HepG2 (cell line): ENCODE measurements around the gene TRIM37. TPM values are rescaled to one million over a fixed set of nuclear protein-coding genes. Genes with fewer than 3 reads are reported as not detected.
"Not testable (repeated sequence)": the region's sequence is repeated elsewhere in the genome, so short reads cannot be mapped to it uniquely, and the experiment has no call there.

Experiments
- ATAC-seq: fragments of 200-7000 bp; cut with Tn5 transposase; 3 replicates; pipeline ENCODE4 v1.9.1; 2020; ENCODE audit warnings: mild to moderate bottlenecking, moderate library complexity
- BruUV-seq: library from RNA; stranded (reverse); fragments of 400-500 nt; replicated peaks from 2 replicates; lab custom pipeline; 2021; lab: Mats Ljungman, UMichigan
- CTCF ChIA-PET: fragments of 300-600 bp; formaldehyde crosslinking; extraction: SDS; loops from one replicate; lab custom pipeline; 2021; ENCODE audit warnings: low total read pairs, inconsistent platforms, low intra/inter-chr PET ratio; lab: Yijun Ruan, JAX
- POLR2A ChIA-PET: fragments of 350-600 bp; sonication (Branson Sonifier 250); formaldehyde crosslinking; loops from one replicate; lab custom pipeline; 2020; ENCODE audit warnings: antibody characterized with exemption, inconsistent platforms; lab: Yijun Ruan, JAX
- DNase-seq: peaks from one replicate; pipeline ENCODE4 v3.0.0-alpha.2; 2015; ENCODE audit warnings: low spot score
- FAIRE-seq: peaks from 3 replicates; lab custom pipeline; 2011; peaks lifted over from hg19 to GRCh38; lab: Jason Lieb, UNC
- H2AFZ ChIP-seq: one replicate; pipeline ENCODE4 v1.6.1; 2011; ENCODE audit warnings: low read length, inconsistent platforms
- H3K27ac ChIP-seq: fragments of 300-600 bp; 3 replicates; pipeline ENCODE4 v1.8.0; 2011; ENCODE audit warnings: mixed run types, mild to moderate bottlenecking, mixed read lengths, low read length, inconsistent platforms; ENCODE audit not compliant: insufficient read depth; ENCODE audit errors: extremely low read length
- H3K27me3 ChIP-seq, 2 experiments: fragments of 200-600 bp in 1 of 2; 2 replicates in 1 of 2; 3 replicates in 1 of 2; pipeline versions ENCODE4 v1.6.0 to v1.8.0; 2011; ENCODE audit warnings: low read length in 2 of 2, mild to moderate bottlenecking in 2 of 2, moderate library complexity in 2 of 2, inconsistent platforms in 1 of 2; ENCODE audit not compliant: insufficient read depth in 2 of 2, control insufficient read depth in 1 of 2
- H3K36me3 ChIP-seq, 2 experiments: fragments of 200-600 bp in 1 of 2; replicated peaks in 1 of 2; 2 replicates in 1 of 2; 3 replicates in 1 of 2; pipeline versions ENCODE4 v1.5.1 to v1.8.0; 2011; ENCODE audit warnings: low read length in 2 of 2, inconsistent platforms in 1 of 2; ENCODE audit not compliant: insufficient read depth in 2 of 2, control insufficient read depth in 1 of 2
- H3K4me1 ChIP-seq: 2 replicates; pipeline ENCODE4 v1.5.1; 2012; ENCODE audit warnings: low read length, inconsistent platforms; ENCODE audit not compliant: insufficient read depth
- H3K4me2 ChIP-seq: 2 replicates; pipeline ENCODE4 v1.6.0; 2011; ENCODE audit warnings: low read depth, low read length, inconsistent platforms
- H3K4me3 ChIP-seq, 3 experiments: fragments of 200-600 bp in 1 of 3; sonication (generic), shearing (Covaris generic) in 1 of 3; replicated peaks in 1 of 3; 2 replicates each; pipeline ENCODE4 v1.5.1; 2011 to 2016; ENCODE audit warnings: low read length in 3 of 3, inconsistent platforms in 2 of 3, low read depth in 2 of 3, mild to moderate bottlenecking in 2 of 3, control low read depth in 1 of 3, mixed read lengths in 1 of 3; ENCODE audit not compliant: insufficient read depth in 1 of 3
- H3K79me2 ChIP-seq: one replicate; pipeline ENCODE4 v1.6.1; 2011; ENCODE audit warnings: low read length, inconsistent platforms; ENCODE audit not compliant: insufficient read depth
- H3K9ac ChIP-seq: 2 replicates; pipeline ENCODE4 v1.6.0; 2011; ENCODE audit warnings: mild to moderate bottlenecking, low read depth, low read length, inconsistent platforms; ENCODE audit not compliant: insufficient read depth
- H3K9me3 ChIP-seq: 2 replicates; pipeline ENCODE4 v1.5.1; 2012; ENCODE audit warnings: mild to moderate bottlenecking, low read length
- H4K20me1 ChIP-seq: 2 replicates; pipeline ENCODE4 v1.6.0; 2011; ENCODE audit warnings: inconsistent platforms, mild to moderate bottlenecking, low read length, moderate library complexity; ENCODE audit not compliant: insufficient read depth
- FOSL1 ChIP-seq: sonication (generic); formaldehyde crosslinking; IDR thresholded peaks from 2 replicates; pipeline ENCODE4 v1.9.0; 2021; ENCODE audit warnings: missing genetic modification reagents, borderline replicate concordance
- FOSL2 ChIP-seq: sonication (generic); formaldehyde crosslinking; IDR thresholded peaks from 2 replicates; pipeline ENCODE4 v1.4.0; 2020; ENCODE audit warnings: missing genetic modification reagents
- JUND ChIP-seq: sonication (generic); formaldehyde crosslinking; IDR thresholded peaks from 2 replicates; pipeline ENCODE4 v1.8.0; 2022; ENCODE audit warnings: mild to moderate bottlenecking, missing genetic modification reagents
- ZMYM2 ChIP-seq: sonication (generic); formaldehyde crosslinking; IDR thresholded peaks from 2 replicates; pipeline ENCODE4 v1.8.0; 2022; ENCODE audit warnings: mild to moderate bottlenecking, missing genetic modification reagents
- ZMYM3 ChIP-seq: sonication (generic); formaldehyde crosslinking; IDR thresholded peaks from 2 replicates; pipeline ENCODE4 v1.5.1; 2020; ENCODE audit warnings: mild to moderate bottlenecking, missing genetic modification reagents
- ZNF770 ChIP-seq: sonication (generic); formaldehyde crosslinking; IDR thresholded peaks from 2 replicates; pipeline ENCODE4 v1.5.0; 2020; ENCODE audit warnings: mild to moderate bottlenecking, missing genetic modification reagents
- WGBS: methylation state at CpG from one replicate; pipeline ENCODE4 v1.1.6; 2017; ENCODE audit warnings: low lambda C conversion rate; 5-methylcytosine and 5-hydroxymethylcytosine counted together
- in situ Hi-C: cut with HindIII; loops from 2 replicates; pipeline ENCODE4 v1.10.0; 2017; ENCODE audit warnings: low pct_unique_long_range_greater_than_20kb; ENCODE audit not compliant: extremely low pct_ligation_motif_present
- intact Hi-C: fragments of 100-400 bp; cut with micrococcal nuclease; formaldehyde crosslinking; loops from one replicate; pipeline ENCODE4 v1.10.0; 2022; ENCODE audit not compliant: unreplicated experiment
- polyA plus RNA-seq, 8 experiments: library from polyadenylated mRNA; depleted of rRNA in 3 of 8; stranded (reverse) in 7 of 8; unstranded in 1 of 8; fragments of >200 nt; fragmentation: Illumina TruSeq in 4 of 8; extraction: Trizol in 4 of 8; gene quantifications; 2 replicates each; pipeline versions ENCODE4 v1.2.1 to v1.2.3, GENCODE V29; 2011 to 2016; ENCODE audit warnings: low read depth in 4 of 8, missing spikeins in 1 of 8, mixed read lengths in 1 of 8; ENCODE audit not compliant: insufficient read depth in 1 of 8
- total RNA-seq, 5 experiments: library from RNA; depleted of rRNA; stranded (reverse); fragments of >200 nt; fragmentation: Illumina TruSeq; extraction: Trizol; gene quantifications; 2 replicates each; pipeline ENCODE4 v1.2.3, GENCODE V29; 2016; ENCODE audit warnings: low read depth in 1 of 5
- TF ChIP-seq, protein P1 (sequence below): sonication (generic); formaldehyde crosslinking; IDR thresholded peaks from 2 replicates; pipeline ENCODE4 v1.4.0; 2020; ENCODE audit warnings: missing genetic modification reagents

The TRIM37 gene
- total and polyA plus RNA-seq, 2 of the 13 experiments (the other 11 are each of a cell fraction or from before 2014, with no cell fraction given) = 12.4 to 39.1 TPM

DNA sequence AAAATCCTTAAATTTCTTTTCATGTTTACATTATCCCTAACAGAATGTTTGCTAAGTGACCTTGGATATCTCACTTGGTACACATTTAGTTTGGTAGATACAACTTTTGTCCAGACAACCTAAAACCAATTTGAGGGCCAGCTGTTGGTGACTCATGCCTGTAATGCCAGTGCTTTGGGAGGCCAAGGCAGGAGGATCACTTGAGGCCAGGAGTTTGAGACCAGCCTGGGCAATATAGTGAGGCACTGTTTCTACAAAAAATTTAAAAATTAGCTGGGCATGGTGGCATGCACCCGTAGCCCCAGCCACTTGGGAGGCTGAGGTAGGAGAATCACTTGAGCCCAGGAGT, 149.0 kb downstream of the TRIM37 start:
- H3K4me2 ChIP-seq, H3K27ac ChIP-seq, H3K36me3 ChIP-seq, POLR2A ChIA-PET, H3K4me1 ChIP-seq, ATAC-seq, CTCF ChIA-PET, BruUV-seq, H3K4me3 ChIP-seq, H4K20me1 ChIP-seq, FAIRE-seq, in situ Hi-C loops, H3K9ac ChIP-seq, H2AFZ ChIP-seq, DNase-seq, H3K27me3 ChIP-seq, H3K9me3 ChIP-seq, H3K79me2 ChIP-seq, intact Hi-C loops: not testable (repeated sequence)
- 0 out of 2 replicates have a peak, but pooled peaks have one; percentile 21 for TF ChIP-seq ZMYM3 (CRISPR knock-in tag)
- TF ChIP-seq FOSL2 (CRISPR knock-in tag) = peak; percentile 88
- peak; percentile 96 for TF ChIP-seq ZNF770
- TF ChIP-seq JUND (CRISPR knock-in tag) = 0 out of 2 replicates have a peak, but pooled peaks have one; percentile 44
- peak; percentile 55 for TF ChIP-seq FOSL1
- 0 out of 2 replicates have a peak, but pooled peaks have one; percentile 30 for TF ChIP-seq ZMYM2
- TF ChIP-seq, protein P1, sequence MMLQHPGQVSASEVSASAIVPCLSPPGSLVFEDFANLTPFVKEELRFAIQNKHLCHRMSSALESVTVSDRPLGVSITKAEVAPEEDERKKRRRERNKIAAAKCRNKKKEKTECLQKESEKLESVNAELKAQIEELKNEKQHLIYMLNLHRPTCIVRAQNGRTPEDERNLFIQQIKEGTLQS (CRISPR knock-in tag) = 0 out of 2 replicates have a peak, but pooled peaks have one; percentile 32
- WGBS = 6% methylated on average over 1 of the region's 1 CpG
